Liver (tissue), 9 donors: Measurements from ENCODE around the gene PAX6. TPM values are rescaled to one million over a fixed set of nuclear protein-coding genes. Genes with fewer than 3 reads are reported as not detected.

Source experiments
- DNase-seq: peaks from one replicate; pipeline ENCODE4 v3.0.0-alpha.2; 2017; ENCODE audit warnings: low spot score
- H3K27ac ChIP-seq, 2 donors: one replicate each; pipeline ENCODE4 v1.7.0; 2013; ENCODE audit warnings: inconsistent platforms in 2 of 2, low read length in 2 of 2, control low read depth in 1 of 2, low read depth in 1 of 2, mild to moderate bottlenecking in 1 of 2
- H3K27me3 ChIP-seq, 4 donors: one replicate each; pipeline versions ENCODE4 v1.6.1 to v1.7.0; 2013; ENCODE audit warnings: low read length in 3 of 4, inconsistent platforms in 1 of 4, mild to moderate bottlenecking in 1 of 4, moderate library complexity in 1 of 4; ENCODE audit not compliant: control insufficient read depth in 4 of 4, insufficient read depth in 4 of 4
- H3K36me3 ChIP-seq, 4 donors: one replicate each; pipeline versions ENCODE4 v1.6.1 to v1.7.0; 2013; ENCODE audit warnings: low read length in 3 of 4, mild to moderate bottlenecking in 3 of 4, low read depth in 1 of 4, moderate library complexity in 1 of 4; ENCODE audit not compliant: control insufficient read depth in 4 of 4, insufficient read depth in 3 of 4
- H3K4me1 ChIP-seq, 4 donors: one replicate each; pipeline versions ENCODE4 v1.6.1 to v1.7.0; 2013; ENCODE audit warnings: low read length in 3 of 4, mild to moderate bottlenecking in 3 of 4, moderate library complexity in 1 of 4; ENCODE audit not compliant: control insufficient read depth in 4 of 4, insufficient read depth in 4 of 4
- H3K4me3 ChIP-seq, 3 donors: one replicate each; pipeline versions ENCODE4 v1.6.1 to v1.7.0; 2013; ENCODE audit warnings: low read length in 3 of 3, control low read depth in 1 of 3, low read depth in 1 of 3, mild to moderate bottlenecking in 1 of 3
- H3K9ac ChIP-seq, 2 donors: one replicate each; pipeline ENCODE4 v1.7.0; 2013; ENCODE audit warnings: low read length in 2 of 2, mild to moderate bottlenecking in 2 of 2, moderate library complexity in 2 of 2, control low read depth in 1 of 2, low read depth in 1 of 2
- H3K9me3 ChIP-seq, 4 donors: one replicate each; pipeline versions ENCODE4 v1.6.1 to v1.7.0; 2013; ENCODE audit warnings: low read length in 3 of 4; ENCODE audit not compliant: control insufficient read depth in 4 of 4
- EGR1 ChIP-seq, 2 donors: IDR thresholded peaks; 2 replicates each; pipeline ENCODE4 v1.6.1; 2016 to 2018; ENCODE audit warnings: antibody characterized with exemption in 2 of 2, low read depth in 2 of 2
- FOXA1 ChIP-seq: IDR thresholded peaks from 2 replicates; pipeline ENCODE4 v1.6.1; 2016; ENCODE audit warnings: antibody characterized with exemption
- FOXA2 ChIP-seq: IDR thresholded peaks from 2 replicates; pipeline ENCODE4 v1.6.1; 2016; ENCODE audit warnings: antibody characterized with exemption
- GABPA ChIP-seq, 2 donors: IDR thresholded peaks in 1 of 2; conservative IDR thresholded peaks in 1 of 2; 2 replicates each; pipeline ENCODE4 v1.6.1; 2016; ENCODE audit warnings: antibody characterized with exemption in 2 of 2, mild to moderate bottlenecking in 1 of 2, moderate library complexity in 1 of 2
- HNF4A ChIP-seq, 2 donors: conservative IDR thresholded peaks; 2 replicates each; pipeline ENCODE4 v1.6.1; 2016; ENCODE audit warnings: antibody characterized with exemption in 2 of 2, mild to moderate bottlenecking in 2 of 2
- HNF4G ChIP-seq: IDR thresholded peaks from 2 replicates; pipeline ENCODE4 v1.6.1; 2016; ENCODE audit warnings: antibody characterized with exemption
- JUND ChIP-seq, 2 donors: IDR thresholded peaks; 2 replicates each; pipeline ENCODE4 v1.6.1; 2016; ENCODE audit warnings: antibody characterized with exemption in 2 of 2
- NR2F2 ChIP-seq: IDR thresholded peaks from 2 replicates; pipeline ENCODE4 v1.6.1; 2016; ENCODE audit warnings: antibody characterized with exemption
- RAD21 ChIP-seq, 2 donors: IDR thresholded peaks; 2 replicates each; pipeline ENCODE4 v1.6.1; 2016; ENCODE audit warnings: antibody characterized with exemption in 2 of 2, mild to moderate bottlenecking in 2 of 2
- RXRA ChIP-seq, 2 donors: IDR thresholded peaks; 2 replicates each; pipeline ENCODE4 v1.6.1; 2017 to 2018; ENCODE audit warnings: antibody characterized with exemption in 2 of 2, mild to moderate bottlenecking in 1 of 2
- SP1 ChIP-seq: IDR thresholded peaks from 2 replicates; pipeline ENCODE4 v1.6.1; 2018; ENCODE audit warnings: antibody characterized with exemption, mild to moderate bottlenecking
- TAF1 ChIP-seq: conservative IDR thresholded peaks from 2 replicates; pipeline ENCODE4 v1.6.1; 2016; ENCODE audit warnings: antibody characterized with exemption, mild to moderate bottlenecking
- YY1 ChIP-seq: IDR thresholded peaks from 2 replicates; pipeline ENCODE4 v1.6.1; 2016; ENCODE audit warnings: antibody characterized with exemption, mild to moderate bottlenecking
- WGBS: extraction: QIAGEN DNeasy Blood & Tissue Kit; methylation state at CpG from one replicate; pipeline ENCODE4 v1.1.7; 2013; 5-methylcytosine and 5-hydroxymethylcytosine counted together
- polyA plus RNA-seq, 2 donors: library from polyadenylated mRNA; stranded (reverse) in 1 of 2; unstranded in 1 of 2; fragments of 200-250 nt in 1 of 2; fragments of >200 nt in 1 of 2; fragmentation: Nextera tagmentation in 1 of 2; extraction: Ambion mirVana in 1 of 2; gene quantifications; one replicate each; pipeline versions ENCODE4 v1.2.1 to v1.2.3, GENCODE V29; 2013 to 2015
- total RNA-seq, 2 donors: library from RNA; depleted of rRNA; stranded (reverse); fragments of >200 nt; gene quantifications; one replicate each; pipeline ENCODE4 v1.2.3, GENCODE V29; 2014
- TF ChIP-seq, protein P1 (sequence below): IDR thresholded peaks from 2 replicates; pipeline ENCODE4 v1.6.1; 2016; ENCODE audit warnings: antibody characterized with exemption
- TF ChIP-seq, protein P2 (sequence below): IDR thresholded peaks from 2 replicates; pipeline ENCODE4 v1.6.1; 2016; ENCODE audit warnings: antibody characterized with exemption
- TF ChIP-seq, protein P3 (sequence below): IDR thresholded peaks from 2 replicates; pipeline ENCODE4 v1.6.1; 2016; ENCODE audit warnings: antibody characterized with exemption, mild to moderate bottlenecking
- TF ChIP-seq, protein P4 (sequence below): IDR thresholded peaks from 2 replicates; pipeline ENCODE4 v1.6.1; 2016; ENCODE audit warnings: antibody characterized with exemption
- TF ChIP-seq, protein P5 (sequence below): fragments of 150-350 bp; IDR thresholded peaks from 2 replicates; pipeline ENCODE4 v1.5.1; 2017; ENCODE audit warnings: improper control_type of control experiment, low read depth, low read length; ENCODE audit not compliant: missing input control
- donor health status: healthy.
- donor health status: healthy.
- donor health status: healthy.
- donor health status: healthy.
- donor health status: healthy.

The PAX6 gene
- total and polyA plus RNA-seq, 4 donors, result not detected

DNA sequence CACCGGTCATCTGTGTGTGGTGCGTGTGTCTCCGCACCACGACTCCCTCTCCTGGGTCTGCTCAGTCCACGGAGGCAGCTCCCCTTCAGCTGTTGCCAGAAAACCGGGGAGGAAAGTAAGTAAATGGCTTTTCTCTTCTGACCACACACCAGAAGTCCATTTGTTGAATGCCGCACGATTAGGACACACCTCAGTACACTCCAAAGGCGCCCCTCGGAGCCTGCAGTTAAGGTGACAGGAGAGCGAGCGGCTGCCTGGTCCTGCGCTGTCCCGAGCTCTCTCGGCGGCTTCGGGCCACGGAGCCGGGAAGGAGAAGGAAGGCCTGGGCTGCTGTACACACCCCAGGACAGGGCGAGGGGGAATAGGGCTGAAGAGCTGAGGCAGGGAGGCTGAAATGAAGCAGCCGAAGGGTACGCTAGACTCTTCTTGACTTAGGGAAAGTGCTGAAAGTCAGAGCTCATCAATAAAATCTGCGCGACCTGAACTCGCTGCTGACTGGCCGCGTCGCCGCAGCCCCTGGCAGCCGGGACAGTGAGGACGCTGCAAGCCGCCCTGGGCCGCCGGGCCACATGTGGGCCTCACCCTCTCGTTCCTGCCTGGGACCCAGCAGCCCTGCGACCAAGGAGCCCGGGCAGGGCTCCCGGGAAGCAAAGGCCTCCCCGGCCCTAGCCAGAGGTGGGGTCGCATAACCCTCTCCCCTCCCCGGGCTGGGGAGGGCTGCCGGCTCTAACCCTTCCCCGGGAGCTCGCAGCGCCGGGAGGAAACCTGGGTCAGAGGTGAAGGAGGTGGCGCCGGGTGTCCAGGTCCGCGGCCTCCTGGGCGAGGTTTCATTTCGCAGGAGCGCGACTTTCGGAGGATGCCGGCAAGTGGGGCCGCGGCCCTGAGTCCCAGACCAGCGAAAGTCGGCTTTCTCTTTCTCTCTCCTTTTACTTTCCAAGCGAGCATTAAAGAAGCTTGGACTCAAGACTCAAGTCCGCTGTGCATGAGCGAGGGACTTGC is 1.6 kb upstream of the PAX6 start:
- TF ChIP-seq EGR1 (IDR thresholded peaks at IDR 0.05; ENCODE audit: low read depth in 2 of 2) (no peak), JUND (IDR thresholded peaks at IDR 0.05) (no peak), NR2F2 (no peak), YY1 (no peak), HNF4G (no peak), TAF1 (no peak), GABPA (IDR thresholded peaks at IDR 0.05 in 1 of 2, conservative IDR thresholded peaks at IDR 0.05 in 1 of 2) (no peak)
- TF ChIP-seq, protein P1, sequence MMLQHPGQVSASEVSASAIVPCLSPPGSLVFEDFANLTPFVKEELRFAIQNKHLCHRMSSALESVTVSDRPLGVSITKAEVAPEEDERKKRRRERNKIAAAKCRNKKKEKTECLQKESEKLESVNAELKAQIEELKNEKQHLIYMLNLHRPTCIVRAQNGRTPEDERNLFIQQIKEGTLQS, result no peak
- H3K9ac ChIP-seq, result no peak overlapping the region
- H3K4me3 ChIP-seq, result peak overlapping the region; percentile 41 to 55 (median 51)
- no peak for DNase-seq
- H3K4me1 ChIP-seq, result peaks cover 37 to 76% (median 50%) of the 10 kb centered on the region in 4 donors
- no peaks in the 10 kb centered on the region for H3K36me3 ChIP-seq
- WGBS, result 6% methylated on average over 63 of the region's 63 CpGs
- no peaks in the 10 kb centered on the region for H3K9me3 ChIP-seq
- H3K27me3 ChIP-seq, result peaks cover 11 to 34% (median 29%) of the 10 kb centered on the region in 4 donors
- H3K27ac ChIP-seq, result no peak overlapping the region

DNA sequence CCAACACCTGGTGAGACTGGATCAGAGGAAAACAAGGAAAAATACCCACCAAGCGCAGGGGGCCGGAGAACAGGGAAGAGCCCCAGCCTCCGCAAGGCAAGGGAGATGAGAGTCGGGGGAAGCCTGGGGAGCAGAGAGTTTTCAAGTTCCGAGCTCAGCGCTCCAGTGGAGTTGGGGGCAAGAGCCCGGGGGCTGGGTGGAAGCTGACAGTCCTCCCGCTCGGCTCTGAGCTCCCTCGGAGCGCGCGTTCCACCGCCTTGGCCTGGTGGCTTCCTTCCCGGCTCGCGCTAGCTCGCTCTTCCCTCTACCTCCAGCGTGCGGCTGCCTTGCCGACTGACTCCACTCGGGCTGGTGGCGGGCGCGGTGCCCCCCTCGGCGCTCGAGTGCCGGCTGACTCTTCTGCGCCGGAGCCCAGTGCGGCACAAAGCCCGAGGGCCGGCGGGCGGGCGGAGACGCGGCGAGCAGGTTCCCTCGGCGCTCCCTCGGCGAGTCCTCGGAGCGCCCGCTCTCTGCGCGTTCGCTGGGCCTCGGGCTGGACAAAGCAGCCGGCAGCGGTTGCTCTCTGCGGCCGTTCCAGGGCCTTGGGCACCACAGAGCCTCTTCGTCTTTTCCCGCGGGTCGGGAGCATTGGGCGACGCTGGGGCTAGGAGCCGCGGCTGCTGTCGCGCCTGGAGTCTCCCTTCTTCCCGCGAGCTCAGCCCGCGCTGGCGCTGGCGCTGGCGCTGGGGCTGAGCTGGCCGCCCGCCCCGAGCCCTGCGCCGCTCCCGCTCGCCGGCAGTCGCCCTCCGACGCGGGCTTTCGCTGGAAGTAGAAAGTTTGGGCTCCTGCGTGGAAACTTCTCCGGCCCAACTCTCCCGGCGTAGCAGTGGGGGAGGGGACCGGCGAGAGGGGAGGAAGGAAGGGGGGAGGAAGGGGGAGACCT is 1.0 kb downstream of the PAX6 start:
- H3K4me1 ChIP-seq, result peaks cover 30 to 58% (median 35%) of the 10 kb centered on the region in 4 donors
- H3K27ac ChIP-seq, result no peak overlapping the region
- peak overlapping the region in 2 of 3 donors; percentile 18 to 50 for H3K4me3 ChIP-seq
- no peak overlapping the region for H3K9ac ChIP-seq
- WGBS, result 3% methylated on average over 91 of the region's 91 CpGs
- no peaks in the 10 kb centered on the region for H3K36me3 ChIP-seq
- peak; percentile 33 for DNase-seq
- TF ChIP-seq EGR1 (IDR thresholded peaks at IDR 0.05; ENCODE audit: low read depth in 2 of 2) (no peak), GABPA (IDR thresholded peaks at IDR 0.05 in 1 of 2, conservative IDR thresholded peaks at IDR 0.05 in 1 of 2) (no peak), TAF1 (no peak), YY1 (no peak), HNF4A (conservative IDR thresholded peaks at IDR 0.05) (no peak), SP1 (no peak), FOXA1 (no peak), FOXA2 (no peak), JUND (IDR thresholded peaks at IDR 0.05) (no peak), RAD21 (IDR thresholded peaks at IDR 0.05) (no peak), HNF4G (no peak), NR2F2 (no peak), RXRA (IDR thresholded peaks at IDR 0.05) (no peak)
- TF ChIP-seq, protein P2, sequence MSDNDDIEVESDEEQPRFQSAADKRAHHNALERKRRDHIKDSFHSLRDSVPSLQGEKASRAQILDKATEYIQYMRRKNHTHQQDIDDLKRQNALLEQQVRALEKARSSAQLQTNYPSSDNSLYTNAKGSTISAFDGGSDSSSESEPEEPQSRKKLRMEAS, result no peak
- TF ChIP-seq, protein P3, sequence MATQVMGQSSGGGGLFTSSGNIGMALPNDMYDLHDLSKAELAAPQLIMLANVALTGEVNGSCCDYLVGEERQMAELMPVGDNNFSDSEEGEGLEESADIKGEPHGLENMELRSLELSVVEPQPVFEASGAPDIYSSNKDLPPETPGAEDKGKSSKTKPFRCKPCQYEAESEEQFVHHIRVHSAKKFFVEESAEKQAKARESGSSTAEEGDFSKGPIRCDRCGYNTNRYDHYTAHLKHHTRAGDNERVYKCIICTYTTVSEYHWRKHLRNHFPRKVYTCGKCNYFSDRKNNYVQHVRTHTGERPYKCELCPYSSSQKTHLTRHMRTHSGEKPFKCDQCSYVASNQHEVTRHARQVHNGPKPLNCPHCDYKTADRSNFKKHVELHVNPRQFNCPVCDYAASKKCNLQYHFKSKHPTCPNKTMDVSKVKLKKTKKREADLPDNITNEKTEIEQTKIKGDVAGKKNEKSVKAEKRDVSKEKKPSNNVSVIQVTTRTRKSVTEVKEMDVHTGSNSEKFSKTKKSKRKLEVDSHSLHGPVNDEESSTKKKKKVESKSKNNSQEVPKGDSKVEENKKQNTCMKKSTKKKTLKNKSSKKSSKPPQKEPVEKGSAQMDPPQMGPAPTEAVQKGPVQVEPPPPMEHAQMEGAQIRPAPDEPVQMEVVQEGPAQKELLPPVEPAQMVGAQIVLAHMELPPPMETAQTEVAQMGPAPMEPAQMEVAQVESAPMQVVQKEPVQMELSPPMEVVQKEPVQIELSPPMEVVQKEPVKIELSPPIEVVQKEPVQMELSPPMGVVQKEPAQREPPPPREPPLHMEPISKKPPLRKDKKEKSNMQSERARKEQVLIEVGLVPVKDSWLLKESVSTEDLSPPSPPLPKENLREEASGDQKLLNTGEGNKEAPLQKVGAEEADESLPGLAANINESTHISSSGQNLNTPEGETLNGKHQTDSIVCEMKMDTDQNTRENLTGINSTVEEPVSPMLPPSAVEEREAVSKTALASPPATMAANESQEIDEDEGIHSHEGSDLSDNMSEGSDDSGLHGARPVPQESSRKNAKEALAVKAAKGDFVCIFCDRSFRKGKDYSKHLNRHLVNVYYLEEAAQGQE, result no peak
- TF ChIP-seq, protein P4, sequence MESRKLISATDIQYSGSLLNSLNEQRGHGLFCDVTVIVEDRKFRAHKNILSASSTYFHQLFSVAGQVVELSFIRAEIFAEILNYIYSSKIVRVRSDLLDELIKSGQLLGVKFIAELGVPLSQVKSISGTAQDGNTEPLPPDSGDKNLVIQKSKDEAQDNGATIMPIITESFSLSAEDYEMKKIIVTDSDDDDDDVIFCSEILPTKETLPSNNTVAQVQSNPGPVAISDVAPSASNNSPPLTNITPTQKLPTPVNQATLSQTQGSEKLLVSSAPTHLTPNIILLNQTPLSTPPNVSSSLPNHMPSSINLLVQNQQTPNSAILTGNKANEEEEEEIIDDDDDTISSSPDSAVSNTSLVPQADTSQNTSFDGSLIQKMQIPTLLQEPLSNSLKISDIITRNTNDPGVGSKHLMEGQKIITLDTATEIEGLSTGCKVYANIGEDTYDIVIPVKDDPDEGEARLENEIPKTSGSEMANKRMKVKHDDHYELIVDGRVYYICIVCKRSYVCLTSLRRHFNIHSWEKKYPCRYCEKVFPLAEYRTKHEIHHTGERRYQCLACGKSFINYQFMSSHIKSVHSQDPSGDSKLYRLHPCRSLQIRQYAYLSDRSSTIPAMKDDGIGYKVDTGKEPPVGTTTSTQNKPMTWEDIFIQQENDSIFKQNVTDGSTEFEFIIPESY, result no peak
- TF ChIP-seq, protein P1, result no peak
- TF ChIP-seq, protein P5, sequence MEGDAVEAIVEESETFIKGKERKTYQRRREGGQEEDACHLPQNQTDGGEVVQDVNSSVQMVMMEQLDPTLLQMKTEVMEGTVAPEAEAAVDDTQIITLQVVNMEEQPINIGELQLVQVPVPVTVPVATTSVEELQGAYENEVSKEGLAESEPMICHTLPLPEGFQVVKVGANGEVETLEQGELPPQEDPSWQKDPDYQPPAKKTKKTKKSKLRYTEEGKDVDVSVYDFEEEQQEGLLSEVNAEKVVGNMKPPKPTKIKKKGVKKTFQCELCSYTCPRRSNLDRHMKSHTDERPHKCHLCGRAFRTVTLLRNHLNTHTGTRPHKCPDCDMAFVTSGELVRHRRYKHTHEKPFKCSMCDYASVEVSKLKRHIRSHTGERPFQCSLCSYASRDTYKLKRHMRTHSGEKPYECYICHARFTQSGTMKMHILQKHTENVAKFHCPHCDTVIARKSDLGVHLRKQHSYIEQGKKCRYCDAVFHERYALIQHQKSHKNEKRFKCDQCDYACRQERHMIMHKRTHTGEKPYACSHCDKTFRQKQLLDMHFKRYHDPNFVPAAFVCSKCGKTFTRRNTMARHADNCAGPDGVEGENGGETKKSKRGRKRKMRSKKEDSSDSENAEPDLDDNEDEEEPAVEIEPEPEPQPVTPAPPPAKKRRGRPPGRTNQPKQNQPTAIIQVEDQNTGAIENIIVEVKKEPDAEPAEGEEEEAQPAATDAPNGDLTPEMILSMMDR, result no peak
- no peaks in the 10 kb centered on the region for H3K9me3 ChIP-seq
- H3K27me3 ChIP-seq, result peaks cover 18 to 45% (median 29%) of the 10 kb centered on the region in 4 donors
